GM19438 (cell line): ENCODE data around the gene ZNF561.
"Not testable (repeated sequence)": the region's sequence is repeated elsewhere in the genome, so short reads cannot be mapped to it uniquely, and the experiment has no call there.

Experiments used
- ATAC-seq: cut with Tn5 transposase; IDR thresholded peaks from one replicate; pipeline ENCODE4 v1.9.1; 2021; ENCODE audit warnings: low read depth; ENCODE audit not compliant: unreplicated experiment

Gene ZNF561

DNA sequence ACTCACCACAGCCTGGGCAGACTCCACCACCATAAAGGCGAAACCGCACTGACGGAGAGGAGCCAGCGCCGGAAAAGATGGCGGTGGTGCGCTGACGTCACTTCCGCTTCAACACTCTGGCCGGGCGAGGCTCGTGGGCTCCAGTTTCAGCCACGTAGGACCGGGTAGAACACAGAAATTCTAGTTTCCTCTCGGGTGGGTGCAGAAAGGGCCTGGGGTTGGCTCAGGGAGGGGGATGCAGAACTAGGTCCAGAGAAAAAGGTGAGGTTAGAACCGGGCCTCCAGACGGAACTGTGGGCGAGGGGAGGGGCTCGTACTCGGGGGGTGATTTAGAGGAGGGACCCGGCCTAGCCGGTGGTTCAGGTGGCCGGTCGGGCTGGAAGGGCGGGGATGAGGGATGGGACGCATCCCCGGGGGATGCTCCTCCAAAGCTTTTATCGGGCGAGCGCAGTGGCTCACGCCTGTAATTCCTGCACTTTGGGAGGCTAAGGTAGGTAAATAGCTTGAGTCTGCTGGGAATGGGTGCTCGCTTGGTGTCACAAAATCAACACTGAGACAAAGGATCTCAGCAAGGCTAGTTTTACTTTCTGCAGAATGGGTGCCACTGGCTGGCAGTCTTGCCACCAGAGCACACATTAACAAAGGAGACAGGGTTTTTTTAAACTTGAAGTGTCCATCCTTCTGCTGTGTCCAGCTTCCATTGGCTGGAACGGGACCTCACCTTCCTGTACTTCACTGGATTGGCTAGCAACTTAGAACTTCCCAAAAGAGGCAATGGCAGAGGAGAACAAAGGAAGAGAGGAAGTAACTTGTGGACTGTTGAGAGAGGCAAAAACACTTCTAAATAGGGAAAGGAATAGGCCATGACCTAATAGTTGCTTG lies at the start of gene ZNF561:
Gene ZNF561 (minus strand): TSS at position 77 of the 882 bp plus-strand sequence. CDS start 1,776 bp downstream, outside the sequence.
- ATAC-seq = peak; percentile 68

- no peak for ATAC-seq
Measured at GRCh38 chr19:9668544-9668943, 47.5 kb upstream of the ZNF561 start.

DNA sequence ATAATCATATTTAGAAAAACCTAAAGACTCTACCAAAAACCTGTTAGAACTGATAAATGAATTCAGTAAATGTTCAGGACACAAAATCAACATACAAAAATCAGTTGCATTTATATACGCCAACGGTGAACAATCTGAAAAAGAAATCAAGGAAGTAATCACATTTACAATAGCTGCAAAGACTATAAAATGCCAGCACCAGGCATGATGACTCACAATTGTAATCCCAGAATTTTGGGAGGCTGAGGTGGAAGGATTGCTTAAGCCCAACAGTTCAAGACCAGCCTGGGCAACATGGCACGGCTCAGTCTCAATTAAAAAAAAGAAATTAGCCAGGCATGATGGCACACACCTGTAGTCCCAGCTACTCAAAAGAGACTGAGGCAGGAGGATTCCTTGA lies 46.9 kb upstream of the ZNF561 start:
- ATAC-seq = no peak

DNA sequence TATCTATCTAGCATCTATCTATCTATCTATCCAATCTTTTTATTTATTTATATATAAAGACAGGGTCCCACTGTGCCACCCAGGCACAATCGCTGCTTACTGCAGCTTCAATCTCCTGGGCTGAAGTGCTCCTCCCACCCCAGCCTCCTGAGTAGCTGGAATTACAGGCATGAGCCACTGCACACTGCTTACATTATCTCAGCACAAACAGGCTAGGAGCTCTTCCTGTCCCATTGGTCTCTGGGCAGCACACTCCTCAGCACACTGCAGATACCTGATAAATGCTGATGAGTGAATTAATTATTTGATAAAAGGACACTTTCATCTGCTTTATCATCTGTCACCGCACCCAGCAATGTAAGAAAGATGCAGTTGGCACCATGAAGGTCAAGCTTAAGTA lies 37.7 kb upstream of the ZNF561 start:
- ATAC-seq = no peak

- ATAC-seq = not testable (repeated sequence)
Measured at GRCh38 chr19:9653066-9653555, 32.1 kb upstream of the ZNF561 start.

DNA sequence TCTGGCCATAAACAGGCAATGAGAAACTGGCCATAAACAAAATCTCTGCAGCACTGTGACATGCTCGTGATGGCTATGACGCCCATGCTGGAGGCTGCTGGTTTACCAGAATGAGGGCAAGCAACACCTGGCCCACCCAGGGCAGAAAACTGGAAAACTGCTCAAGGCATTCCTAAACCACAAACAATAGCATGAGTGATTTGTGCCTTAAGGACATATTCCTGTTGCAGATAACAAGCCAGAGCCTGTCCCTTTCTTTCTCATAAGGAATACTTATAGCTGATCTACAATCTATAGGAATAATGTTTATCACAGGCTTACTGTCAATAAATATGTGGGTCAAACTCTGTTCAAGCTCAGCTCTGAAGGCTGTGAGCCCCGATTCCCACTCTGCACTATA lies 30.4 kb upstream of the ZNF561 start:
- not testable (repeated sequence) for ATAC-seq

GRCh38 chr19:9650345-9650744 lies 29.3 kb upstream of the ZNF561 start:
- ATAC-seq = no peak

DNA sequence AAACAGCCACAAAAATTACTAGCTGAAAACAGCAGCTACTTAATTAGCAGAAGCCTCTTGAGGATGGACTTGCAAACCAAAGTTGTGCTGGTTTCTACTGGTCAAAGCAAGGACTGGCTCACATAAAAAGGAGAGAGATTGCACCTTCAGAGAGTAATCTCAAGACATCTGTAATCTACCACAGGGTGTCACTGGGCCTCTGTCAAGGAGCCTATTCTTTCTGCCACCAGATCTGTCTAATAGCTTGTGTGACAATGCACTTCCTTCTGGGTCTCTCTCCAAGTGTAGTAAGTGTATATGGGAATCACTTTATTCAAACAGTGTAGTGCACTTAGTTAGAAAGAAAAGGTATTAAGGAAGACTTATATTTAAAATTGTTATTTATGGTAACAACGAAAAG lies 24.4 kb upstream of the ZNF561 start:
- ATAC-seq = no peak

DNA sequence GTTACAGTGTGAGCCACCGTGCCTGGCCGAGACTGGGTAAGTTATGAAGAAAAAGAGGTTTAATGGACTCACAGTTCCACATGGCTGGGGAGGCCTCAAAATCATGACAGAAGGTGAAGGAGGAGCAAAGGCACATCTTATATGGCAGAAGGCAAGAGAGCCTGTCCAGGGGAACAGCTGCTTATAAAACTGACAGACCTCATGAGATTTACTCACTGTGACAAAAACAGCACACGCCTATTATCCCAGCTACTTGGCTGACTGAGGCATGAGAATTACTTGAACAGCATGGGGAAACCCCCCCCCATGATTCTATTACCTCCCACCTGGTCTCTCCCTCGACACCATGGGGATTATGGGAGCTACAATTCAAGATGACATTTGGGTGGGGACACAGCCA lies 23.4 kb upstream of the ZNF561 start:
- ATAC-seq = no peak

DNA sequence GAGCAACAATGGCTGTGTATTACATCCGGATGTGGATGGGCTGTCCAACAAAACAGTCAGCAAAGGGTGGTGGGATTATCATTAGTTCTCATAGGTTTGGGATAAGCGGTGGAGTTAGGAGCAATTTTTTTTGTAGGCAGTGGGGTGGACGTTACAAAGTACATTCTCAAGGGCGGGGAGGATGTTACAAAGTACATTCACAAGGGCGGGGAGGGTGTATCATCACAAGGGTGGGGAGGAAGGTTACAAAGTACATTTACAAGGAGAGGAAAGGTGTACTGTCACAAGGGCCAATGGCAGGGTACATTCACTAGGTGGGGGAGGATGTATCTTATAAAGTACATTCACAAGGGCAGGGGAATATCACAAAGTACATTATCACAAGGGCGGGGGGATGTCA lies 20.8 kb upstream of the ZNF561 start:
- ATAC-seq = no peak

GRCh38 chr19:9640956-9641355 lies 19.9 kb upstream of the ZNF561 start:
- no peak for ATAC-seq

DNA sequence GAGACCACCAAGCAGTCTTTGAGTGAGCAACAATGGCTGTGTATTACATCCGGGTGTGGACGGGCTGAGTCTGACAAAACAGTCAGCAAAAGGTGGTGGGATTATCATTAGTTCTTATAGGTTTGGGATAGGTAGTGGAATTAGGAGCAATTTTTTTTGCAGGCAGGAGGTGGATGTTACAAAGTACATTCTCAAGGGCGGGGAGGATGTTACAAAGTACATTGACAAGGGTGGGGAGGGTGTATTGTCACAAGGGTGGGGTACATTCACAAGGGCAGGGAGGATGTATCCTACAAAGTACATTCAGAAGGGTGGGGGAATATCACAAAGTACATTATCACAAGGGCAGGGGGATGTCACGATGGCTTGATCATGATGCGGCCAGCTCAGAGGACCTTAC lies 15.0 kb upstream of the ZNF561 start:
- no peak for ATAC-seq

GRCh38 chr19:9627856-9628255 lies 6.8 kb upstream of the ZNF561 start:
- ATAC-seq = no peak

DNA sequence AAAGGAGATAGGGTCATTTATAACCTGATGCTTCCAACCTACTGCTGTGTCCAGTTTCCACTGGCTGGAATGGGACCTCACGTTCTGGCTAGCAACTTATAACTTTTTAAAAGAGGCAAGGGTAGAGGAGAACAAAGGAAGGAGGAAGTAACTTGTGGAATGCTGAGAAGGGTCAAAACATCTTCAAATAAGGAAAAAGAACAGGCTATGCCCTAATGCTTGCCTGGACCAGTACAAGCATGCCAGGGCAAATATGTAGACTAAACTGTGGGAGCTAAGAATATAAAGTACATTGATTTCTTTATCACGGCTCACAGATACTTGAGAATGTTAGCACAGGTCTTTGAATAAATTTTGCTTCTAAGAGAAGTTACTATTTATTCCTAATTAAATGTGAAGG lies 1.5 kb upstream of the ZNF561 start:
- no peak for ATAC-seq

- ATAC-seq = no peak
Measured at GRCh38 chr19:9620842-9621155, 233 bp downstream of the ZNF561 start.

DNA sequence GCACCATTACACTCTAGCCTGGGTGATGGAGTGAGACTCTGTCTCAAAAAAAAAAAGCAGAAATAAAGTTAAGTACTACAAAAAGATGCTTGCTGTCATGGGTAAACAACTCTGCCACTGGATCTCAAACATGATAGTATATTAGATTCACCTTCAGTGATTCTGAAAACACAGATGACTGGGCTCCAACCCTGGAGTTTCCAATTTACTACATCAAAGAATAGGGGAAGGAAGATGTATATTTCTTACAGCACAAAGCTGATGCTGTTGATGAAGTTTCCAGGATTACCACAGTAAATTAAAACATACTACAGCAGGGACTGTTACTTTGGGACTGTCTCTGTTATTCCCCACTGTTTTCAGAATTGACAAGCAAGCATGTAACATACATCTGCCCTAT lies 5.2 kb downstream of the ZNF561 start:
- no peak for ATAC-seq

DNA sequence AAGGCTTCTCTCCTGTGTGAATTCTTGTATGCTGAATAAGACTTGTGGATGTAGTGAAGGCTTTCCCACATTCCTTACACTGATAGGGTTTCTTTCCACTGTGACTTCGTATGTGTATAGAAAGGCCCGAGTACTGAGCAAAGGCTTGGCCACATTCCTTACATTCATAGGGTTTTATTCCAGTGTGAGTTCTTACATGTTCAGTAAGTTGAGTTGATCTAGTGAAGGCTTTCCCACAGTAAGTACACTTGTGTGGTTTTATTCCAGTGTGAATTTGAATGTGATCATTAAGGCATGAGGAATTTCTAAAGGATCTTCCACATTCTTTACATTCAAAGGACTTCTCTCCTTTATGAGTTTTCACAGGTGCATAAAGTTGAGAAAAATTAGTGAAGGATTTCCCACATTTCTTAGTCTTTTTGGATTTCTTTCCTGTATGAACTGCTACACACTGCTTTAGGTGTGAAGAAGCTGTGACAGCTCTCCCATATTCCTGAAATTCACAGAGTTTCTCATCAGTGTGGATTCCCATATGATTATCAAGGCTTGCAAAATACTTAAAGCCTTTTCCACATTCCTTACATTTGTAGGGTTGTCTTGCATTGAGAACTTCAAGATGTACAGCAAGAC lies 10.4 kb downstream of the ZNF561 start:
- ATAC-seq = no peak

DNA sequence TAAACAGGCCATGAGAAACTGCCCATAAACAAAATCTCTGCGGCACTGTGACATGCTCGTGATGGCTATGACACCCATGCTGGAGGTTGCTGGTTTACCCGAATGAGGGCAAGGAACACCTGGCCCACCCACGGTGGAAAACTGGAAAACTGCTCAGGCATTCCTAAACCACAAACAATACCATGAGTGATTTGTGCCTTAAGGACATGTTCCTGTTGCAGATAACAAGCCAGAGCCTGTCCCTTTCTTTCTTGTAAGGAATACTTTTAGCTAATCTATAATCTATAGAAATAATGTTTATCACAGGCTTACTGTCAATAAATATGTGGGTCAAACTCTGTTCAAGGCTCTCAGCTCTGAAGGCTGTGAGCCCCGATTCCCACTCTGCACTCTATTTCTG lies 12.1 kb downstream of the ZNF561 start:
- ATAC-seq = no peak

DNA sequence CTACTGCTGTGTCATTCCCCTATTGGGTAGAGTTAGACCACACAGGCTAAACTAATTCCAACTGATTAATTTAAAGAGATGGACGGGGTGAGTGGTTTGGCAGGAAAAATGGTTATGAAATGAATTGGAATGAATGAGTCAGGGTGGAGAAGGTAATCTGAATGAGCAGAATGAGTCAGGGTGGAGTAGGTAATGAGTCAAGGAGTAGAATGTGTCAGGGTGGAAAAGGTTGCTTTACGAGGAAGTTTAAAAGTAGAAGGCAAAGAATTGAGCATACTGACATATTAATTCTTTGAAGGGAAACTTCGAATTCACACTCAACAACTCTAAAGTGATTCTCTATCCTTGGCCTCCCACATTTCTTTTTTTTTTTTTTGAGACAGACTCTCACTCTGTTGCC lies 24.0 kb downstream of the ZNF561 start:
- no peak for ATAC-seq

GRCh38 chr19:9586764-9587163 lies 34.3 kb downstream of the ZNF561 start:
- ATAC-seq = no peak

DNA sequence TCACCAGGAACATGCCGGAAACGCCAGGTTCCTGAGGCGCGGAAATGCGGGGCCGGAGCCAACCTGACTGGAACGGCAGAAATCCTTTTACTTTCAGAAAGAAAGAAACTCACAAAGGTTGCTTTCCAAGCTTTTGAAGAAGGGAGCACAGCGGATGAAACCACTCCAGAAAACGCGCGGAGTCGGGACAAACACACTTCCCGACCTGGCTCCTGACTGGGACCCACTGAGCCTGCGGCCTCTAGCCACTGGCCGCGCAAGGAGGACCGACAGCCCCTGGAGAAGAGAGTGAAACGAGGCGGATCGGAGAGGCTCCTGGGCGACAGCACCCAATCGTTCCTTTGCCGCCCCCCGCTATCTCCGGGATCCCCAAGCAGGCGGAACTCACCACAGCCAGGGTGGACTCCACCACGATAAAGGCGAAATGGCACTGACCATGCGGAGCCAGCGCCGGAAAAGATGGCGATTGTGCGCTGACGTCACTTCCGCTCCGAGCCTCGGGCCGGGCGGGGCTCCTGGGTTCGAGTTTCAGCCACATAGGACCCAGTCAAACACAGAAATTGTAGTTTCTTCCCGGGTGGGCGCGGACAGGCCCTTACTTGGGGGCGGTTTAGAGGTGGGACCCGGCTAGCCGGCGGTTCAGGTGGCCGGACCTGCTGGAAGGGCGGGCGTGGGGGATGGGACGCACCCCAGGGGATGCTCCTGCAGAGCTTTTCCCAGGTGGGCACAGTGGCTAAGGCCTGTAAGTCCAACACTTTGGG lies 36.8 kb downstream of the ZNF561 start, which contains the start of gene ZNF121:
Gene ZNF121 (minus strand): TSS at position 432 of the 761 bp plus-strand sequence. CDS start 16,407 bp downstream, outside the sequence.
- ATAC-seq = peak; percentile 86
